ENCODE results near the gene SULT1A2.

Gene SULT1A2

GRCh38 chr16:28592979-28593553 lies 3.8 kb downstream of the SULT1A2 start:
- DNase-seq (ENCODE audit: insufficient read length, low spot score) = no peak
- no peak for TF ChIP-seq CTCF (IDR thresholded peaks at IDR 0.05; ENCODE audit: insufficient read depth, missing control alignments)

GRCh38 chr16:28592511-28592910 lies 4.3 kb downstream of the SULT1A2 start:
- no peak for DNase-seq (ENCODE audit: insufficient read length, low spot score)
- FAIRE-seq = no peak
- no peak for TF ChIP-seq CTCF (IDR thresholded peaks at IDR 0.05; ENCODE audit: insufficient read depth, missing control alignments)

More at GRCh38 chr16:28592979-28593553, 3.8 kb downstream of the SULT1A2 start:
- no peak for FAIRE-seq

- FAIRE-seq = no peak
These were observed 5.5 kb downstream of the SULT1A2 start for GRCh38 chr16:28591355-28591754.

GRCh38 chr16:28590384-28591340 lies 6.2 kb downstream of the SULT1A2 start:
- FAIRE-seq (no peak), DNase-seq (ENCODE audit: insufficient read length, low spot score) (no peak)
- TF ChIP-seq CTCF (IDR thresholded peaks at IDR 0.05; ENCODE audit: insufficient read depth, missing control alignments) = no peak

More at GRCh38 chr16:28591355-28591754, 5.5 kb downstream of the SULT1A2 start:
- no peak for DNase-seq (ENCODE audit: insufficient read length, low spot score)
- no peak for TF ChIP-seq CTCF (IDR thresholded peaks at IDR 0.05; ENCODE audit: insufficient read depth, missing control alignments)

- DNase-seq (ENCODE audit: insufficient read length, low spot score) (no peak), FAIRE-seq (no peak)
- TF ChIP-seq CTCF (IDR thresholded peaks at IDR 0.05; ENCODE audit: insufficient read depth, missing control alignments) = no peak
These were observed 6.9 kb downstream of the SULT1A2 start for GRCh38 chr16:28589930-28590329.

GRCh38 chr16:28589069-28589468 lies 7.8 kb downstream of the SULT1A2 start:
- DNase-seq (ENCODE audit: insufficient read length, low spot score) (no peak), FAIRE-seq (no peak)
- TF ChIP-seq CTCF (IDR thresholded peaks at IDR 0.05; ENCODE audit: insufficient read depth, missing control alignments) = no peak

GRCh38 chr16:28587386-28587785 lies 9.5 kb downstream of the SULT1A2 start:
- FAIRE-seq = no peak
- no peak for DNase-seq (ENCODE audit: insufficient read length, low spot score)

More at GRCh38 chr16:28587386-28587785, 9.5 kb downstream of the SULT1A2 start:
- no peak for TF ChIP-seq CTCF (IDR thresholded peaks at IDR 0.05; ENCODE audit: insufficient read depth, missing control alignments)
